ENCODE measurements around the gene TANC1. TPM values are rescaled to one million over a fixed set of nuclear protein-coding genes. Genes with fewer than 3 reads are reported as not detected.

Gene TANC1
- total RNA-seq, 1 experiment from 2014 or later, result 2.5 TPM

- no peak overlapping the region for H3K27ac Mint-ChIP-seq
- 100% methylated on average over 1 of the region's 1 CpG for WGBS (ENCODE audit: extremely low coverage, insufficient read length, low lambda C conversion rate)
- H3K79me2 ChIP-seq (ENCODE audit: insufficient read depth, low read length), result no peaks in the 10 kb centered on the region
Measured at GRCh38 chr2:159050426-159050825, 82.0 kb downstream of the TANC1 start.

More at GRCh38 chr2:159050426-159050825, 82.0 kb downstream of the TANC1 start:
- no peak overlapping the region for H4K8ac ChIP-seq (replicated peaks; ENCODE audit: insufficient read length, low read depth, low read length)
- no peak overlapping the region for H2BK15ac ChIP-seq (ENCODE audit: low read depth, low read length)
- H3K9ac ChIP-seq (ENCODE audit: extremely low read depth, insufficient read length, low read length), result no peak overlapping the region
- no peak for DNase-seq
- H3K56ac ChIP-seq (ENCODE audit: insufficient read length, low read depth, low read length), result no peak overlapping the region
- H3K9me3 Mint-ChIP-seq, result no peaks in the 10 kb centered on the region
- H3K4me1 Mint-ChIP-seq, result peaks cover 14 to 18% of the 10 kb centered on the region in 2 experiments
- no peaks in the 10 kb centered on the region for H3K36me3 Mint-ChIP-seq (ENCODE audit: insufficient read depth in 1 of 3, low read depth in 3 of 3)
- no peaks in the 10 kb centered on the region for H3K9me3 ChIP-seq (ENCODE audit: control insufficient read depth, low read depth, low read length)
- no peak overlapping the region for H2BK120ac ChIP-seq (ENCODE audit: low read depth, low read length, poor library complexity, severe bottlenecking)
- H3K18ac ChIP-seq (ENCODE audit: insufficient read length, low read depth, low read length), result no peak overlapping the region
- H3K4me2 ChIP-seq (ENCODE audit: insufficient read depth, insufficient read length, low read length), result no peak overlapping the region
- no peak overlapping the region for H2BK12ac ChIP-seq (ENCODE audit: insufficient read length, low read depth, low read length)
- H3T11ph ChIP-seq (ENCODE audit: low read length), result no peak overlapping the region
- H3K23me2 ChIP-seq (ENCODE audit: insufficient read length, low read depth, low read length, poor library complexity, severe bottlenecking), result no peaks in the 10 kb centered on the region
- H3K27me3 ChIP-seq (ENCODE audit: insufficient read depth, low read length), result no peaks in the 10 kb centered on the region
- no peak overlapping the region for H2BK5ac ChIP-seq (ENCODE audit: insufficient read length, low read length)
- 0 out of 2 replicates have a peak, but pooled peaks cover 2% of the 10 kb centered on the region for H3K4me1 ChIP-seq (ENCODE audit: insufficient read depth, low read length)
- no peak overlapping the region for H2AFZ ChIP-seq (ENCODE audit: low read length)
- H3K79me1 ChIP-seq (ENCODE audit: insufficient read depth, low read depth, low read length, poor library complexity, severe bottlenecking), result no peaks in the 10 kb centered on the region
- H4K20me1 ChIP-seq (ENCODE audit: control insufficient read depth, insufficient read depth, insufficient read length), result no peaks in the 10 kb centered on the region
- H2BK20ac ChIP-seq (ENCODE audit: low read depth, low read length, poor library complexity, severe bottlenecking), result no peak overlapping the region
- no peak overlapping the region for H3K4ac ChIP-seq (ENCODE audit: low read depth, low read length)
- no peak overlapping the region for H3K4me3 Mint-ChIP-seq
- H3K14ac ChIP-seq (ENCODE audit: insufficient read depth, low read length), result no peak overlapping the region
- H3K27ac ChIP-seq (ENCODE audit: insufficient read length, low read depth, low read length), result no peak overlapping the region
- TF ChIP-seq CTCF (conservative IDR thresholded peaks at IDR 0.05), result no peak
- H2AK5ac ChIP-seq (ENCODE audit: insufficient read length, low read length), result no peak overlapping the region
- no peak overlapping the region for H3K23ac ChIP-seq (ENCODE audit: insufficient read length, low read depth, low read length)
- H4K91ac ChIP-seq (ENCODE audit: insufficient read length, low read depth, low read length), result no peak overlapping the region
- no peaks in the 10 kb centered on the region for H3K27me3 Mint-ChIP-seq (ENCODE audit: low read depth)
- H4K5ac ChIP-seq (ENCODE audit: insufficient read length, low read depth, low read length), result no peak overlapping the region
